ENCODE data around the gene LMNA. TPM values are rescaled to one million over a fixed set of nuclear protein-coding genes. Genes with fewer than 3 reads are reported as not detected.

Gene LMNA
- polyA plus RNA-seq, 3 donors = 16.5 to 45.5 (median 24.7) TPM

DNA sequence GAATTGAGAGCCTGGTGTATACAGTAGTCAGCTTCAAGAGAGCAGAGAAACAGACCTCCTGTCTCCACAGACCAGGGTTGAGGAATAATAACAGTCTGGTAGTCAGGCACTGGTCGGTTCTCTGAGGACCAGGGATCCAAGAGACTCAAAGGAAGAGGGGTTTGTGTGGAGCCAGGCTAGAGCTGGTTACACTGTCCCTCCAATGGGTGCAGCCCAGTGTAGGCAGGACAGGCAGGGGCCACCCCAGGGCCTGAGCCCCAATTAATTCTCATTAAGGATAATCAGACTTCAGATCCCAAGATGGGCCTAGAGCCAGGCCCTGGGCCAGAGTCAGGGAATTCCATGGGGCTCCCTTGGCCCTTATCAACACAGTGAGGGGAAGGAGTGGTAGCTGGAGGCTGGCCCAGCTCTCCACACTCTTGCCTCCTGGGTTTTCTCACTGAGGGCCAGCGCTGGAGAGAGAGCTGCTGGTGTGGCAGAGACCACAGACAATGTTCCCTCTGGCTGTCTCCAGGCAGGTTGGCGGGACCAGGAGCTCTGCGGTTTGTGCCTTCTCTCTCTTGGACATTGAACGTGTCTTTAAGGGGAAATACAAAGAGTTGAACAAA lies 48.0 kb downstream of the LMNA start:
- Histone ChIP-seq H3K4me1 (ENCODE audit: control insufficient read depth in 1 of 2, insufficient read depth in 2 of 2, low read length in 2 of 2) (peaks cover 16 to 18% of the 10 kb centered on the region in 2 donors), H3K27ac (ENCODE audit: low read depth in 1 of 2, low read length in 2 of 2) (peak overlapping the region in 1 of 2 donors; percentile 26), H3K4me2 (replicated peaks; ENCODE audit: extremely low read depth, low read length, poor library complexity, severe bottlenecking) (no peak overlapping the region), H4K20me1 (ENCODE audit: insufficient read depth, low read length) (peaks cover 21% of the 10 kb centered on the region), H3K79me2 (ENCODE audit: insufficient read depth, low read length) (peaks cover 9% of the 10 kb centered on the region), H3K9ac (ENCODE audit: insufficient read depth, low read length, poor library complexity, severe bottlenecking) (no peak overlapping the region), H3K4me3 (replicated peaks in 1 of 3; ENCODE audit: low read depth in 2 of 3, low read length in 3 of 3) (no peak overlapping the region), H2AFZ (ENCODE audit: insufficient read depth, low read depth, low read length, poor library complexity, severe bottlenecking) (no peak overlapping the region), H3K36me3 (replicated peaks in 1 of 2; ENCODE audit: control insufficient read depth in 1 of 2, insufficient read depth in 2 of 2, low read length in 2 of 2) (peaks cover 91 to 97% of the 10 kb centered on the region in 2 donors), H3K27me3 (ENCODE audit: control insufficient read depth in 2 of 2, insufficient read depth in 2 of 2, low read length in 2 of 2) (no peaks in the 10 kb centered on the region), H3K9me3 (replicated peaks in 1 of 2; ENCODE audit: control insufficient read depth in 1 of 2, insufficient read depth in 1 of 2, low read length in 2 of 2) (no peaks in the 10 kb centered on the region)
- WGBS (ENCODE audit: insufficient coverage) = 100% methylated on average over 4 of the region's 5 CpGs
- Mint-ChIP-seq H3K27me3 (ENCODE audit: low read depth in 3 of 3) (peaks cover 0 to 2% (median 1%) of the 10 kb centered on the region in 3 donors), H3K36me3 (peaks cover 84 to 95% of the 10 kb centered on the region in 2 donors), H3K4me1 (peaks cover 36% of the 10 kb centered on the region), H3K27ac (peak overlapping the region in 3 of 7 donors; percentile 71 to 76 (median 74)), H3K9me3 (peaks cover 0 to 1% (median 0%) of the 10 kb centered on the region in 7 donors), H3K4me3 (no peak overlapping the region)
- no peak for TF ChIP-seq CTCF (IDR thresholded peaks at IDR 0.05)
- intact Hi-C loops (cut with micrococcal nuclease) = loop anchor here in 1 of 2 donors (10.0 kb wide), 1 partner anchor 68 kb away; no protein-coding TSS in a partner anchor
- no peak for DNase-seq

DNA sequence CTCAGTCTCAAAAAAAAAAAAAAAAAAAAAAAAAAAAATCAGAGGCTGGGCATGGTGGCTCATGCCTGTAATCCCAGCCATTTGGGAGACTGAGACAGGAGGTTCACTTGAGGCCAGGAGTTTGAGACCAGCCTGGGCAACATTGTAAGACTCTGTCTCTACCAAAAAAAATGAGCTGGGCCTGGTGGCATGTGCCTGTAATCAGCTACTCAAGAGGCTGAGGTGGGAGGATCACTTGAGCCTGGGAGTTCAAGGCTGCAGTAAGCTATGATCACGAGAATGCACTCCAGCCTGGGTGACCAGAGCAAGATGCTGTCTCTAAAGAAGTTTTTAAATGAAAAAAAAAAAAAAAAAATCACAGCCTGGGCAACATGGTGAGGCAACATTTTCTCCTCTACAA lies 49.2 kb downstream of the LMNA start:
- intact Hi-C loops (cut with micrococcal nuclease) = loop anchor here in 1 of 2 donors (10.0 kb wide), 1 partner anchor 69 kb away; no protein-coding TSS in a partner anchor
- no peak overlapping the region for H3K4me3 Mint-ChIP-seq
- peaks cover 80 to 95% of the 10 kb centered on the region in 2 donors for H3K36me3 Mint-ChIP-seq

More for the DNA sequence above, 49.2 kb downstream of the LMNA start:
- WGBS (ENCODE audit: insufficient coverage) = no CpG with 5 or more reads among the region's 1 CpG
- Histone ChIP-seq H3K4me2 (replicated peaks; ENCODE audit: extremely low read depth, low read length, poor library complexity, severe bottlenecking) (no peak overlapping the region), H4K20me1 (ENCODE audit: insufficient read depth, low read length) (peaks cover 23% of the 10 kb centered on the region), H3K4me3 (replicated peaks in 1 of 3; ENCODE audit: low read depth in 2 of 3, low read length in 3 of 3) (no peak overlapping the region), H3K36me3 (replicated peaks in 1 of 2; ENCODE audit: control insufficient read depth in 1 of 2, insufficient read depth in 2 of 2, low read length in 2 of 2) (peaks cover 85 to 97% of the 10 kb centered on the region in 2 donors), H2AFZ (ENCODE audit: insufficient read depth, low read depth, low read length, poor library complexity, severe bottlenecking) (no peak overlapping the region), H3K27ac (ENCODE audit: low read depth in 1 of 2, low read length in 2 of 2) (peak overlapping the region in 1 of 2 donors; percentile 58), H3K27me3 (ENCODE audit: control insufficient read depth in 2 of 2, insufficient read depth in 2 of 2, low read length in 2 of 2) (no peaks in the 10 kb centered on the region), H3K9ac (ENCODE audit: insufficient read depth, low read length, poor library complexity, severe bottlenecking) (no peak overlapping the region), H3K4me1 (ENCODE audit: control insufficient read depth in 1 of 2, insufficient read depth in 2 of 2, low read length in 2 of 2) (peaks cover 16 to 18% of the 10 kb centered on the region in 2 donors), H3K79me2 (ENCODE audit: insufficient read depth, low read length) (peaks cover 1% of the 10 kb centered on the region), H3K9me3 (replicated peaks in 1 of 2; ENCODE audit: control insufficient read depth in 1 of 2, insufficient read depth in 1 of 2, low read length in 2 of 2) (no peaks in the 10 kb centered on the region)
- H3K9me3 Mint-ChIP-seq = peaks cover 0 to 2% (median 0%) of the 10 kb centered on the region in 7 donors
- peak overlapping the region in 4 of 7 donors; percentile 25 to 74 (median 56) for H3K27ac Mint-ChIP-seq
- no peak for DNase-seq
- H3K27me3 Mint-ChIP-seq (ENCODE audit: low read depth in 3 of 3) = peaks cover 0 to 2% (median 1%) of the 10 kb centered on the region in 3 donors
- H3K4me1 Mint-ChIP-seq = peaks cover 33% of the 10 kb centered on the region
- TF ChIP-seq CTCF (IDR thresholded peaks at IDR 0.05) = no peak

Measured in CD14-positive monocyte (primary cell).